Upper lobe of left lung (tissue), 4 donors: Measurements from ENCODE around the gene ECHDC1.

ENCODE experiments used
- EP300 ChIP-seq, 4 donors: sonication (generic); formaldehyde crosslinking; IDR thresholded peaks; one replicate each; pipeline ENCODE4 v1.5.1; 2017; ENCODE audit warnings: antibody characterized with exemption in 4 of 4, control low read depth in 2 of 4
- POLR2A ChIP-seq, 4 donors: fragments of 450-650 bp; IDR thresholded peaks; one replicate each; pipeline ENCODE4 v1.5.1; 2016 to 2017; ENCODE audit warnings: antibody characterized with exemption in 4 of 4, mild to moderate bottlenecking in 2 of 4
- POLR2AphosphoS5 ChIP-seq, 2 donors: sonication (generic); formaldehyde crosslinking; IDR thresholded peaks; one replicate each; pipeline ENCODE4 v1.5.1; 2017; ENCODE audit warnings: antibody characterized with exemption in 2 of 2
- TF ChIP-seq, protein P1 (sequence below), 6 experiments: fragments of 450-650 bp in 4 of 6; fragments of 200-600 bp in 2 of 6; sonication (generic) in 2 of 6; IDR thresholded peaks; one replicate each; pipeline ENCODE4 v1.5.1; 2016 to 2019; ENCODE audit warnings: antibody characterized with exemption in 6 of 6

DNA sequence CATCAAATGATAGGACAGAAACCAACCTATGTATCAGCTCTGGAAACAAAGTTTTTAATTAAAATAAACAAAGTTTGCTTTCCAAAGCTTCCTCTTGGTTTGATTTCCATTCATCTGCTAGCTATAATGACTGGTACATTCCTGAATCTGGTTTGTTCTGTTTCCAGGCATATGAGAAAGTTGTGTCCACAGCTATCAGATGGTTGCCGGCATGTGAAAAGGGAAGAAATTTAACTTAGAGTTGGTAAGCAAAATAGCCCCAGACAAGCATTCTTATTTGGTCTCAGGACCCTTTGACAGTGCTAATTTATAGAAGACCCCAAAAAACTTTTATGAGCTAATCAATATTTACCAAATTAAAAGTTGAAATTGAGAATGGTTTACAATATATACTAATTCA, 80.5 kb downstream of the ECHDC1 start:
- TF ChIP-seq, protein P1, sequence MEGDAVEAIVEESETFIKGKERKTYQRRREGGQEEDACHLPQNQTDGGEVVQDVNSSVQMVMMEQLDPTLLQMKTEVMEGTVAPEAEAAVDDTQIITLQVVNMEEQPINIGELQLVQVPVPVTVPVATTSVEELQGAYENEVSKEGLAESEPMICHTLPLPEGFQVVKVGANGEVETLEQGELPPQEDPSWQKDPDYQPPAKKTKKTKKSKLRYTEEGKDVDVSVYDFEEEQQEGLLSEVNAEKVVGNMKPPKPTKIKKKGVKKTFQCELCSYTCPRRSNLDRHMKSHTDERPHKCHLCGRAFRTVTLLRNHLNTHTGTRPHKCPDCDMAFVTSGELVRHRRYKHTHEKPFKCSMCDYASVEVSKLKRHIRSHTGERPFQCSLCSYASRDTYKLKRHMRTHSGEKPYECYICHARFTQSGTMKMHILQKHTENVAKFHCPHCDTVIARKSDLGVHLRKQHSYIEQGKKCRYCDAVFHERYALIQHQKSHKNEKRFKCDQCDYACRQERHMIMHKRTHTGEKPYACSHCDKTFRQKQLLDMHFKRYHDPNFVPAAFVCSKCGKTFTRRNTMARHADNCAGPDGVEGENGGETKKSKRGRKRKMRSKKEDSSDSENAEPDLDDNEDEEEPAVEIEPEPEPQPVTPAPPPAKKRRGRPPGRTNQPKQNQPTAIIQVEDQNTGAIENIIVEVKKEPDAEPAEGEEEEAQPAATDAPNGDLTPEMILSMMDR (IDR thresholded peaks at IDR 0.05), result no peak
- no peak for TF ChIP-seq POLR2AphosphoS5 (IDR thresholded peaks at IDR 0.05)
- TF ChIP-seq POLR2A (IDR thresholded peaks at IDR 0.05), result no peak
- TF ChIP-seq EP300 (IDR thresholded peaks at IDR 0.05), result no peak
